GM12878 (cell line): ENCODE data around the gene NCF4. TPM values are rescaled to one million over a fixed set of nuclear protein-coding genes. Genes with fewer than 3 reads are reported as not detected.

ENCODE experiments used
- polyA plus RNA-seq, 11 experiments: library from polyadenylated mRNA; depleted of rRNA in 4 of 11; unstranded in 6 of 11; stranded (reverse) in 5 of 11; fragments of >200 nt; fragmentation: Nextera tagmentation in 4 of 11; fragmentation: Illumina TruSeq in 1 of 11; extraction: Ambion mirVana in 4 of 11; extraction: Trizol in 1 of 11; gene quantifications; 1 replicate in 1 of 11; 2 replicates in 10 of 11; pipeline versions ENCODE4 v1.2.1 to v1.2.3, GENCODE V29; 2011 to 2016; ENCODE audit warnings: inconsistent platforms in 2 of 11, missing spikeins in 2 of 11, low read depth in 1 of 11
- total RNA-seq, 4 experiments: library from RNA; depleted of rRNA in 3 of 4; stranded (reverse); fragments of >200 nt in 3 of 4; fragmentation: Illumina TruSeq in 1 of 4; extraction: Trizol in 1 of 4; gene quantifications; 2 replicates each; pipeline versions ENCODE4 v1.2.1 to v1.2.3, GENCODE V29; 2013 to 2021

The NCF4 gene
- total and polyA plus RNA-seq, 10 of the 15 experiments (the other 5 are each of a cell fraction or from before 2014, with no cell fraction given): 22.9 to 136 (median 72.5) TPM

Other genes with a start within 250 kb of the NCF4 start
Only the 7 nearest of the 8 such genes appear.
- not detected in 2 replicates for gene CACNG2, start 157.3 kb upstream of the NCF4 start, total RNA-seq (2014; rRNA removed)
- not detected in 2 replicates for gene CACNG2, start 157.3 kb upstream of the NCF4 start, total RNA-seq (2014; rRNA removed; fragmentation: Illumina TruSeq; extraction: Trizol)
- not detected in 2 replicates for gene CACNG2, start 157.3 kb upstream of the NCF4 start, total RNA-seq (2021)
- not detected in 2 replicates for gene CACNG2, start 157.3 kb upstream of the NCF4 start, polyA plus RNA-seq (2011; rRNA removed)
- not detected in 2 replicates for gene CACNG2, start 157.3 kb upstream of the NCF4 start, polyA plus RNA-seq (2014; fragmentation: Illumina TruSeq; extraction: Trizol)
- gene CACNG2, start 157.3 kb upstream of the NCF4 start, polyA plus RNA-seq (2014; fragmentation: Nextera tagmentation; extraction: Ambion mirVana): not detected
- gene CACNG2, start 157.3 kb upstream of the NCF4 start, polyA plus RNA-seq (2014; rRNA removed): not detected in 2 replicates
- gene CACNG2, start 157.3 kb upstream of the NCF4 start, polyA plus RNA-seq (2016; fragmentation: Nextera tagmentation; extraction: Ambion mirVana): not detected
- 12.0 and 12.1 TPM in 2 replicates for gene IFT27, start 84.9 kb upstream of the NCF4 start, total RNA-seq (2014; rRNA removed)
- gene IFT27, start 84.9 kb upstream of the NCF4 start, total RNA-seq (2014; rRNA removed; fragmentation: Illumina TruSeq; extraction: Trizol): 8.4 and 9.5 TPM in 2 replicates
- gene IFT27, start 84.9 kb upstream of the NCF4 start, total RNA-seq (2021): 18.5 and 18.8 TPM in 2 replicates
- 1.9 and 2.7 TPM in 2 replicates for gene IFT27, start 84.9 kb upstream of the NCF4 start, polyA plus RNA-seq (2011; rRNA removed)
- 3.7 and 7.1 TPM in 2 replicates for gene IFT27, start 84.9 kb upstream of the NCF4 start, polyA plus RNA-seq (2014; fragmentation: Illumina TruSeq; extraction: Trizol)
- 1 to 10 TPM; 2.7 to 3.0 TPM for gene IFT27, start 84.9 kb upstream of the NCF4 start, polyA plus RNA-seq (2014; fragmentation: Nextera tagmentation; extraction: Ambion mirVana)
- 15.3 and 18.0 TPM in 2 replicates for gene IFT27, start 84.9 kb upstream of the NCF4 start, polyA plus RNA-seq (2014; rRNA removed)
- 10 to 100 TPM; 26.2 to 32.5 TPM for gene IFT27, start 84.9 kb upstream of the NCF4 start, polyA plus RNA-seq (2016; fragmentation: Nextera tagmentation; extraction: Ambion mirVana)
- not detected in 2 replicates for gene PVALB, start 44.0 kb upstream of the NCF4 start, total RNA-seq (2014; rRNA removed)
- not detected in 2 replicates for gene PVALB, start 44.0 kb upstream of the NCF4 start, total RNA-seq (2014; rRNA removed; fragmentation: Illumina TruSeq; extraction: Trizol)
- gene PVALB, start 44.0 kb upstream of the NCF4 start, total RNA-seq (2021): not detected in 2 replicates
- not detected in 2 replicates for gene PVALB, start 44.0 kb upstream of the NCF4 start, polyA plus RNA-seq (2011; rRNA removed)
- not detected in 2 replicates for gene PVALB, start 44.0 kb upstream of the NCF4 start, polyA plus RNA-seq (2014; fragmentation: Illumina TruSeq; extraction: Trizol)
- not detected for gene PVALB, start 44.0 kb upstream of the NCF4 start, polyA plus RNA-seq (2014; fragmentation: Nextera tagmentation; extraction: Ambion mirVana)
- not detected in 2 replicates for gene PVALB, start 44.0 kb upstream of the NCF4 start, polyA plus RNA-seq (2014; rRNA removed)
- not detected for gene PVALB, start 44.0 kb upstream of the NCF4 start, polyA plus RNA-seq (2016; fragmentation: Nextera tagmentation; extraction: Ambion mirVana)
- gene CSF2RB, start 52.6 kb downstream of the NCF4 start, total RNA-seq (2014; rRNA removed): 9.4 and 10.1 TPM in 2 replicates
- 4.5 and 5.1 TPM in 2 replicates for gene CSF2RB, start 52.6 kb downstream of the NCF4 start, total RNA-seq (2014; rRNA removed; fragmentation: Illumina TruSeq; extraction: Trizol)
- 8.9 and 9.4 TPM in 2 replicates for gene CSF2RB, start 52.6 kb downstream of the NCF4 start, total RNA-seq (2021)
- 11.2 and 12.5 TPM in 2 replicates for gene CSF2RB, start 52.6 kb downstream of the NCF4 start, polyA plus RNA-seq (2011; rRNA removed)
- 3.3 and 5.6 TPM in 2 replicates for gene CSF2RB, start 52.6 kb downstream of the NCF4 start, polyA plus RNA-seq (2014; fragmentation: Illumina TruSeq; extraction: Trizol)
- gene CSF2RB, start 52.6 kb downstream of the NCF4 start, polyA plus RNA-seq (2014; fragmentation: Nextera tagmentation; extraction: Ambion mirVana): 1 to 10 TPM in 1 of 2 experiments, under 1 TPM in 1; 0.82 to 1.5 TPM
- gene CSF2RB, start 52.6 kb downstream of the NCF4 start, polyA plus RNA-seq (2014; rRNA removed): 9.9 and 10.7 TPM in 2 replicates
- gene CSF2RB, start 52.6 kb downstream of the NCF4 start, polyA plus RNA-seq (2016; fragmentation: Nextera tagmentation; extraction: Ambion mirVana): 1 to 10 TPM; 2.7 to 3.5 TPM
- gene TST, start 158.4 kb downstream of the NCF4 start, total RNA-seq (2014; rRNA removed): 24.6 TPM in 2 replicates
- gene TST, start 158.4 kb downstream of the NCF4 start, total RNA-seq (2014; rRNA removed; fragmentation: Illumina TruSeq; extraction: Trizol): 8.8 and 9.3 TPM in 2 replicates
- 20.8 and 20.9 TPM in 2 replicates for gene TST, start 158.4 kb downstream of the NCF4 start, total RNA-seq (2021)
- gene TST, start 158.4 kb downstream of the NCF4 start, polyA plus RNA-seq (2011; rRNA removed): 3.3 and 9.5 TPM in 2 replicates
- gene TST, start 158.4 kb downstream of the NCF4 start, polyA plus RNA-seq (2014; fragmentation: Illumina TruSeq; extraction: Trizol): 0.59 and 5.7 TPM in 2 replicates
- gene TST, start 158.4 kb downstream of the NCF4 start, polyA plus RNA-seq (2014; fragmentation: Nextera tagmentation; extraction: Ambion mirVana): 1 to 10 TPM; 2.4 to 7.0 TPM
- gene TST, start 158.4 kb downstream of the NCF4 start, polyA plus RNA-seq (2014; rRNA removed): 24.1 and 25.0 TPM in 2 replicates
- 10 to 100 TPM; 11.3 to 11.8 TPM for gene TST, start 158.4 kb downstream of the NCF4 start, polyA plus RNA-seq (2016; fragmentation: Nextera tagmentation; extraction: Ambion mirVana)
- 79.0 and 88.7 TPM in 2 replicates for gene MPST, start 158.7 kb downstream of the NCF4 start, total RNA-seq (2014; rRNA removed)
- gene MPST, start 158.7 kb downstream of the NCF4 start, total RNA-seq (2014; rRNA removed; fragmentation: Illumina TruSeq; extraction: Trizol): 13.8 and 16.4 TPM in 2 replicates
- 58.0 and 58.2 TPM in 2 replicates for gene MPST, start 158.7 kb downstream of the NCF4 start, total RNA-seq (2021)
- 9.4 and 21.1 TPM in 2 replicates for gene MPST, start 158.7 kb downstream of the NCF4 start, polyA plus RNA-seq (2011; rRNA removed)
- gene MPST, start 158.7 kb downstream of the NCF4 start, polyA plus RNA-seq (2014; fragmentation: Illumina TruSeq; extraction: Trizol): 3.5 and 8.1 TPM in 2 replicates
- gene MPST, start 158.7 kb downstream of the NCF4 start, polyA plus RNA-seq (2014; fragmentation: Nextera tagmentation; extraction: Ambion mirVana): 1 to 10 TPM in 1 of 2 experiments, under 1 TPM in 1; 0.95 to 2.4 TPM
- 88.1 and 101 TPM in 2 replicates for gene MPST, start 158.7 kb downstream of the NCF4 start, polyA plus RNA-seq (2014; rRNA removed)
- gene MPST, start 158.7 kb downstream of the NCF4 start, polyA plus RNA-seq (2016; fragmentation: Nextera tagmentation; extraction: Ambion mirVana): 10 to 100 TPM; 55.9 to 60.8 TPM
- 10.4 and 11.8 TPM in 2 replicates for gene KCTD17, start 190.7 kb downstream of the NCF4 start, total RNA-seq (2014; rRNA removed)
- 5.2 and 6.4 TPM in 2 replicates for gene KCTD17, start 190.7 kb downstream of the NCF4 start, total RNA-seq (2014; rRNA removed; fragmentation: Illumina TruSeq; extraction: Trizol)
- gene KCTD17, start 190.7 kb downstream of the NCF4 start, total RNA-seq (2021): 16.8 and 18.4 TPM in 2 replicates
- gene KCTD17, start 190.7 kb downstream of the NCF4 start, polyA plus RNA-seq (2011; rRNA removed): 7.6 and 13.0 TPM in 2 replicates
- 2.1 and 7.2 TPM in 2 replicates for gene KCTD17, start 190.7 kb downstream of the NCF4 start, polyA plus RNA-seq (2014; fragmentation: Illumina TruSeq; extraction: Trizol)
- gene KCTD17, start 190.7 kb downstream of the NCF4 start, polyA plus RNA-seq (2014; fragmentation: Nextera tagmentation; extraction: Ambion mirVana): under 1 TPM in 1 of 2 experiments, not detected in 1; 0.16 TPM
- 9.1 and 13.3 TPM in 2 replicates for gene KCTD17, start 190.7 kb downstream of the NCF4 start, polyA plus RNA-seq (2014; rRNA removed)
- 10 to 100 TPM; 10.1 to 10.9 TPM for gene KCTD17, start 190.7 kb downstream of the NCF4 start, polyA plus RNA-seq (2016; fragmentation: Nextera tagmentation; extraction: Ambion mirVana)